Right lung (tissue), 5 donors: Measurements from ENCODE around the gene IGSF21. TPM values are rescaled to one million over a fixed set of nuclear protein-coding genes. Genes with fewer than 3 reads are reported as not detected.
"Not testable (repeated sequence)": the region's sequence is repeated elsewhere in the genome, so short reads cannot be mapped to it uniquely, and the experiment has no call there.

Experiments used
- DNase-seq, 2 donors: peaks; one replicate each; pipeline ENCODE4 v3.0.0-alpha.2; 2013
- polyA plus RNA-seq, 5 donors: library from polyadenylated mRNA; unstranded; fragments of 120-200 nt; gene quantifications; one replicate each; pipeline versions ENCODE4 v1.2.1 to v1.2.3, GENCODE V29; 2013; ENCODE audit warnings: inconsistent platforms in 1 of 5, low replicate concordance in 1 of 5; ENCODE audit not compliant: insufficient read length in 5 of 5, insufficient read depth in 1 of 5

IGSF21 gene
- polyA plus RNA-seq, 5 donors, result 0.06 to 0.26 (median 0.15) TPM

DNA sequence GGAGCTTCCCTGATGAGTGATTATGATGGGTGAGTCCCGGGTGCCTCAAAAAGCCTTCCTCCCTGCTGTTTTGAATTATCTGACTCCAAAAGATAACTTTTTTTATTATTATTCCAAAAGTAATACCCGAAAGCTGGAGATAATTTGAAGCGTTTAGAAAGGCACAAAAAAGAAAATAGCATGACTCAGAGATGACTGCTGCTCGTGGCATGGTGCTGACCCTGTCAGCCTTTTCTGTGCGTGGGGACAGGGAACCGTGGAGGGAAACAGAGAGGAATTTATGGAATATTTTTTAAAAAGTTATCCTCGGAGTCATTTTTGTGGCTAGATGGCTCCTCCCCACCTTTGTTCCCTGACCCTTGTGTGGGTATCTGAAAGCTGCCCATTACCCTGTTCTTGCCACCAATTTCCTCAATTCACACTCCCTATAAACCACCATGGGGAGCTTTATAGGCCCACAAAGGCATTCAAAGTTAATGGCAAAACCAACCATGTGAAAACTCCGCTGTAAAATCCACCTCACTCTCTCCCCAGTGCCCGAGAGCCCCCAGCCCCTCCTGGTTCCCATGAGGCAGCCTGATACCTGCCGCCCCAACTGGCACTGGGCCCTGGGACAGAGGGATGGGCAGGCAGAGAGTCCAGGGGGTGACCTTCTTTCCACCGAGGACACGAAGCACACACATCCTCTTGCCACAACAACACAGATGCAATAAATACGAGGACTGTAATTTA lies 37.5 kb downstream of the IGSF21 start:
- DNase-seq, result no peak

DNA sequence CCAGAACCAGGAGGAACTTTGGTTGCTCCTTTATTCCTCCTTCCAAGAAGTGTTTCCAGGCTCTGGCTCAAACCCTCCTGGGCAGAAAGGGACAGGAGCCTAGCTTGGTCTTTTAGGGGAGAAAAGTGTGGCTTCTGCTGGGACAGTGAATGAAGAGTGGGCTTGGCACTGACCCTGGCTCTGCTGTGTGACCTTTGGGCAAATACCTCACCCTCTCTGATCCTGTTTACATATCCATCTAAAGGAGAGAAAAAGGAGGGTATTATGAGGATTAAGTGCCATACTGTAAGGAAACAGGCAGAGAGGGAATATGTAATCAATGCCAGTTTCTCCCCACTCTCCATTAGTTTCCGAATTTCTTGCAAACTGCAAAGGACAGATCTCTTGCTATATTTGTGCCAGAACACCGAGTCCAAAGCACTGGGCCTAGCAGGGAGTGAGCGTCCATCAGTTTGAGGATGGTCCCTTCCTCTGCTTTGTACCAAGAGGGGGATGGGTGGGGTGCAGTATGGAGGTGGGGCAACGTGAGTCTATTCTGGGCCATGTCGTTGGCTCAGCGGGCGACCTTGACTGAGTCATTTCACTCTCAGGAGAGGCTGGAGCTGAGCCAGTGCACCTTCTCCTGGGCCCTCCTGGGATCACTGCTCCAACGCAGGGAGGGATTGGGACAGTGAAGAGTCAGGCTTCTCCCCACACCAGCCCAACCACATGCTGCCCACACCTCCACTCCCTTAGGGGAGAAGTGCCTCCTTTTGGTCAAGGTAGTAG lies 38.4 kb downstream of the IGSF21 start:
- no peak for DNase-seq

- no peak for DNase-seq
Observed at GRCh38 chr1:18146886-18147285, 39.3 kb downstream of the IGSF21 start.

- DNase-seq, result no peak
Observed at GRCh38 chr1:18147672-18148071, 40.1 kb downstream of the IGSF21 start.

DNA sequence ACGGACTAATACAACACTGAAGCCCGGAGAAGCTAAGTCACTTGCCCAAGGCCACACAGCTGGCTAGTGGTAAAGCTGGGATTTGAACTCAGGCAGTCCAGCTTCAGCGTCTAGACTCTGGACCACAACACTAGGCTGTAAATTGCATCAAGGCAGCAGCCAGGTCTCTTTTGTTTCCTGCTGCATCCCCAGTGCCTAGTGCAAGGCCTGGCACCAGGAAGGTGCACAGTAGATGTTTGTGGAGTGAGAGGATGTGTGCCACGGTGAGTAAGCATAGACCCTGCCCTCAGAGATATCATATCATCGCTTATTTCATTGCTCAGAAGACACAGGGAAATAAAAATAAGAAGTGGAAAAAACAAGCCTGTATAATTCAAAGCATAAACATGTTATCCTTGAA lies 40.9 kb downstream of the IGSF21 start:
- DNase-seq, result no peak

- DNase-seq, result no peak
Observed at GRCh38 chr1:18149027-18149641, 41.5 kb downstream of the IGSF21 start.

DNA sequence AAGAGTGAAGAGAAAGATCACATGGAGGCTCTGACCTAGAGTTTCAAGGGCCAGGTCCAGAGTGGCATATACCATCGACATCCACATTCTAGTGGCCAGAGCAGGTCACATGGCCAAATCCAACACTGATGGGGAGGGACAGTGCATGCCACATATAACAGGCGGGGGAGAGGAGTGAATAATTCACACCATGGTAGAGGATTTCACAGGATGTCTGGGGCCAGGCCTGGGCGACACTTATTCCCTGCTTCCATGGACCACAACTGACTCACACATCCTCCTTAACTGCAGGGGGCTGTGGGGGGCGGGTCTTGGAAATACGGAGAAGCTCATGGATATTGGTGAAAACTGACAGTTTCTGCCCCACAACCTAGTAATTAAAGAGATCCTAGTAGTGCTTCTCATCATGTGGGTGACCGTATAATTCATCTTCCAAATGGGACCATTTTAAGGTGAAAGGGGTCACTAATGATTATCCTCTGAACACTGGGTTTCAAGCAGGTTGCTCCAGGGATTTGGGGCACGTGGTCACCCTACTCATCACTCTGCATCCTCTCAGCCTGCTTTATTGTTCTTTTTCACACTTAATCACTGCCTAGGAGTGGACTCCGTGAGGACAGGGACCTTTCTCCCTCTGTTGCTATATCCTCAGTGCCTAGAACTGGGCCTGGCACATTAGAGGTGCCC lies 44.0 kb downstream of the IGSF21 start:
- DNase-seq, result no peak

GRCh38 chr1:18154430-18155194 lies 47.0 kb downstream of the IGSF21 start:
- DNase-seq, result no peak

- DNase-seq, result no peak
Observed at GRCh38 chr1:18155881-18156385, 48.3 kb downstream of the IGSF21 start.

DNA sequence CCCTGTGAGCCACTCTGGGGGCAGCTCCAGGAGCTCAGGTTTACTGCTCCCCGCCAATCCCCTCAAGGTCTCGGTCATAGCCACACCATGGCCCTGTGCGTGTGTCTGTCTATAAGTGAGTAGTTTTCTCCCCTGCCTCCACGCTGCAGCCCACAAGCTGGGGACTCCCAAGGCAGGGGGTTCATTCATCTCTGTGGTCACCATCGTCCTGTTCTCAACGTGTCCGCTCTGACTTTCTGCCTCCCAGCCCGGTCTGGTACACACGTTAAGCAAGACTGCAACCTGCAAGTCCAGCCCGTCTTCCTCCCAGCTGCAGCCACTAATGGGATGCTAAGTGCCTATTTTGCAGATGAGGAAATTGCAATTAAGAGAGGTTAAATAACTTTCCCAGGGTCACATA lies 49.8 kb downstream of the IGSF21 start:
- DNase-seq, result no peak

DNA sequence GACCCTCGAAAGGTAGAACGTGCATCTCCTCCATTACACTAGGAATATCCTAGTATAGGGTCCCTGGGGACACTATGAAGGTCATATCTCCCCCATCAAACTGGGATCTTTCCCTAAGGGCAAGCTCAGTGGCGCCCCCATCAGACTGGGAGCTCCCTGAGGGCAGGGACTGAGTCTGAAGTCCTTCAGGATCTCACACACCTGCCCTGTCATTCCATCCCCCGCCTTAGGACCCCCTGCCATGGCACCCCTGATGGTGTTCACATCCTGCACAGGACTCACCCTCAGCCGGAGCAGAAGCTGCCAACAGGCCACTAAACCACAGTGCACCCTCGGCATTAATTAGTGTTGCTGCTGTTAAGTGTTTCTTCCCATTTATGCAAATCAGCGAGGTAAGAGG lies 50.4 kb downstream of the IGSF21 start:
- no peak for DNase-seq

DNA sequence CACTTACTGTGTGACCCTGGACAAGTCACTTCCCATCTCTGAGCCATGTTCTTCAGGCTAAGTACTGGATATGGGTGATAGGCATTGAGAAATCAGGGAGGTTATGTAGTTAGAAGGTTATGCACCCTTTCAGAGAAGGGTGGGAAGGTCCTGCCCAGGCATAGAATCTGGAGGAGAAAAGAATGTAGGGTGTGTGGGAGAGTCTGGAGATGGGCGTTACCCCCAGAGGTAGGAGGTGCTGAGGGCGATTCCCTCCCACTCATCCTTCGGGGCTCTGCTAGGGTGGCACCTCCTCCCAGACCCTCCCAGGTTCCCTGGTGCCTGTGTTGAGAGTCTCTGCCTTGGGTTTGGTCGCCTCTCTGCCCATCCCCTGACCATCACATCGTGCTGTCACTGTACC lies 51.1 kb downstream of the IGSF21 start:
- no peak for DNase-seq

GRCh38 chr1:18160290-18160942 lies 52.8 kb downstream of the IGSF21 start:
- DNase-seq, result no peak

DNA sequence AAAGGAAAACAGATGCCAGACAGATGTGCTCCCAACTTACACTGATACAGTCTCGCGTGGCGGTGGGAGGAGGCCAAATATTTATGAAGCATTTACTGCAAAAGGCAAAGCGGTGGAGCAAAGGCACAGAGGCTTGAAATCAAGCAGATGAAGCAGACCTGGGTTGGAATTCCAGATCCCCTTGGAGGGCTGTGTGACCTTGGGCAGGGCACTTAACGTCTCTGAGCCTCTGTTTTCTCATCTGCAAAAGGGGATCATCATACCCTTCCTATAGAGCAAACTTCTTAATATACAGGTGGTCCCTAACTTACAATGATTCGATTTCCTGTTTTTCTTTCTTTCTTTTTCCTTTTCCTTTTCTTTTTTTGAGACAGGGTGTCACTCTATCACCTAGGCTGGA lies 54.1 kb downstream of the IGSF21 start:
- no peak for DNase-seq

GRCh38 chr1:18165640-18166039 lies 58.0 kb downstream of the IGSF21 start:
- not testable (repeated sequence) for DNase-seq

GRCh38 chr1:18166341-18166740 lies 58.7 kb downstream of the IGSF21 start:
- DNase-seq, result no peak

DNA sequence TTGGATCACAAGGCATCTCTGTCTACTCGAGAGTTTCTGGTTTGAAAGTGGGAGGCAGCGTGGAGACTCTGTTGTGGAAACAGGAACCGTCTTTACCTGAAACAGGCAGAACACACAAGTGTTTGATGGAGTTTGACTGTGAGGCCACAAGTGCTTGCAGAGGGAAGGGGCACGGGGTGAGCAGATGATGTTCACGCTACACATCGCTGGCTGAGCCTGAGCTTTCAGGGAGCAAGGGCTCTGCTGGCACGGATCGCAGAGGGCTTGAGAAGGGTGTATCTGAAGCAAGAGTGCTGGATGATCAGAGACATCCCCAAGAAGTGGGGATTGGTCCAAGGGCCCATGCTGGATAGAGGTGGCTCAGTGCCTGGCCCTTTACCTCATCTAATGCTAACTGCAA lies 59.3 kb downstream of the IGSF21 start:
- no peak for DNase-seq

- DNase-seq, result no peak
Observed at GRCh38 chr1:18170444-18170843, 62.8 kb downstream of the IGSF21 start.

GRCh38 chr1:18174037-18174436 lies 66.4 kb downstream of the IGSF21 start:
- no peak for DNase-seq

DNA sequence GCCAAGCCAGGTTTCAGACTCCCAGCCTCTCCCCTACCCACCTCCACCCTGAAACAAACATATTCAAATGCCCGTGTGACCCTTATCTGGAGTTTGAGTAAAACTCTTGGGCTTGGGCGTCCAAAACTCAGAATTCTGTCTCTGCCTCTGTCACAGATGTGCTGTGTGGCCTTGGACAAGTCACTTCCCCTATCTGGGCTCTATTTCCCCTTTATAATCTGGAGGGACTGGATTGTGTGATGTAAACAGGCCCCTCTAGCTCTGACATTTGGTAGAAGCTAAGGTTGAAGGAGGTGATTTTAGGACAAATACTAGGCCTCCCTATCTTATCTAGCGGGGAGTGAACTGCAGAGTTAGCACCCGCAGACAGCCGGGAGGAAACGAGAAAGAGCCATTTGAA lies 67.5 kb downstream of the IGSF21 start:
- no peak for DNase-seq
